Activated CD8-positive, alpha-beta memory T cell treated with anti-CD3 and anti-CD28 coated beads, Interleukin-2, amount 10 ng/mL, durations not matched to agents 7 days and 5 days (primary cell): ENCODE results near the gene AGT. TPM values are rescaled to one million over a fixed set of nuclear protein-coding genes. Genes with fewer than 3 reads are reported as not detected.

Experiments
- ATAC-seq: fragments of 150-1000 bp; cut with Tn5 transposase; one replicate; pipeline ENCODE4 v1.10.0; 2021; ENCODE audit warnings: moderate library complexity
- CTCF ChIA-PET: fragments of 350-600 bp; sonication (Branson Sonifier 250); formaldehyde crosslinking; loops from one replicate; lab custom pipeline; 2021; ENCODE audit warnings: antibody characterized with exemption; lab: Charles Lee
- DNase-seq: peaks from one replicate; pipeline ENCODE4 v3.0.0-alpha.2; 2020
- H3K27ac Mint-ChIP-seq: one replicate; pipeline ENCODE4 v1.8.0; 2021; ENCODE audit warnings: mild to moderate bottlenecking, mixed read lengths
- H3K27me3 Mint-ChIP-seq: one replicate; pipeline ENCODE4 v1.8.0; 2021; ENCODE audit warnings: mixed read lengths
- H3K36me3 Mint-ChIP-seq: one replicate; pipeline ENCODE4 v1.8.0; 2021; ENCODE audit warnings: mild to moderate bottlenecking, mixed read lengths
- H3K4me1 Mint-ChIP-seq: one replicate; pipeline ENCODE4 v1.8.0; 2021; ENCODE audit warnings: mixed read lengths
- H3K4me3 Mint-ChIP-seq: one replicate; pipeline ENCODE4 v1.8.0; 2021; ENCODE audit warnings: mild to moderate bottlenecking, moderate library complexity, mixed read lengths
- H3K9me3 Mint-ChIP-seq: one replicate; pipeline ENCODE4 v1.8.0; 2022; ENCODE audit warnings: low read depth, mixed read lengths
- total RNA-seq, 2 experiments: library from RNA; stranded (reverse); gene quantifications; one replicate each; pipeline ENCODE4 v1.2.3, GENCODE V29; 2021

Gene AGT
- total RNA-seq = not detected

- CTCF ChIA-PET = no interaction called here
- peaks cover 28% of the 10 kb centered on the region for H3K27me3 Mint-ChIP-seq
- H3K4me1 Mint-ChIP-seq = no peaks in the 10 kb centered on the region
- H3K36me3 Mint-ChIP-seq = no peaks in the 10 kb centered on the region
- ATAC-seq = no peak
- H3K4me3 Mint-ChIP-seq = no peak within 1 kb of the TSS
- no peak for DNase-seq
- H3K9me3 Mint-ChIP-seq = peaks cover 3% of the 10 kb centered on the region
- no peak within 1 kb of the TSS for H3K27ac Mint-ChIP-seq
These were observed at the start of gene AGT for GRCh38 chr1:230713915-230714764. AGT (minus strand) TSS chr1:230714122; CDS start chr1:230710823, 3,299 bp downstream.

GRCh38 chr1:230761443-230762167, 47.7 kb upstream of the AGT start:
- Mint-ChIP-seq H3K36me3 (no peaks in the 10 kb centered on the region), H3K4me3 (no peak overlapping the region)
- no peak for ATAC-seq

GRCh38 chr1:230760360-230760827, 46.5 kb upstream of the AGT start:
- H3K4me1 Mint-ChIP-seq = no peaks in the 10 kb centered on the region
- no peaks in the 10 kb centered on the region for H3K36me3 Mint-ChIP-seq
- no peak for ATAC-seq
- no peak overlapping the region for H3K4me3 Mint-ChIP-seq
- no peak overlapping the region for H3K27ac Mint-ChIP-seq
- CTCF ChIA-PET = no interaction called here
- no peak for DNase-seq
- peaks cover 21% of the 10 kb centered on the region for H3K27me3 Mint-ChIP-seq
- no peaks in the 10 kb centered on the region for H3K9me3 Mint-ChIP-seq

More at GRCh38 chr1:230761443-230762167, 47.7 kb upstream of the AGT start:
- Mint-ChIP-seq H3K9me3 (no peaks in the 10 kb centered on the region), H3K4me1 (no peaks in the 10 kb centered on the region), H3K27ac (no peak overlapping the region), H3K27me3 (peaks cover 17% of the 10 kb centered on the region)
- DNase-seq = no peak
- CTCF ChIA-PET = no interaction called here

GRCh38 chr1:230759369-230760065, 45.6 kb upstream of the AGT start:
- no peak for DNase-seq
- H3K9me3 Mint-ChIP-seq = no peaks in the 10 kb centered on the region
- H3K27ac Mint-ChIP-seq = no peak overlapping the region
- H3K4me3 Mint-ChIP-seq = no peak overlapping the region
- peaks cover 21% of the 10 kb centered on the region for H3K27me3 Mint-ChIP-seq
- no peak for ATAC-seq
- no peaks in the 10 kb centered on the region for H3K4me1 Mint-ChIP-seq
- CTCF ChIA-PET = no interaction called here
- H3K36me3 Mint-ChIP-seq = no peaks in the 10 kb centered on the region

- Mint-ChIP-seq H3K27me3 (peaks cover 21% of the 10 kb centered on the region), H3K36me3 (no peaks in the 10 kb centered on the region), H3K27ac (no peak overlapping the region), H3K4me3 (no peak overlapping the region), H3K4me1 (no peaks in the 10 kb centered on the region), H3K9me3 (no peaks in the 10 kb centered on the region)
- ATAC-seq (no peak), DNase-seq (no peak)
- CTCF ChIA-PET = no interaction called here
These were observed 44.9 kb upstream of the AGT start for GRCh38 chr1:230758709-230759368.

GRCh38 chr1:230757856-230758708, 44.2 kb upstream of the AGT start:
- no peak for ATAC-seq
- Mint-ChIP-seq H3K9me3 (no peaks in the 10 kb centered on the region), H3K4me1 (no peaks in the 10 kb centered on the region), H3K27me3 (peaks cover 21% of the 10 kb centered on the region), H3K27ac (no peak overlapping the region), H3K4me3 (no peak overlapping the region), H3K36me3 (no peaks in the 10 kb centered on the region)
- no peak for DNase-seq
- CTCF ChIA-PET = no interaction called here

- no peak overlapping the region for H3K27ac Mint-ChIP-seq
- no peak for DNase-seq
- CTCF ChIA-PET = no interaction called here
- no peaks in the 10 kb centered on the region for H3K36me3 Mint-ChIP-seq
- H3K9me3 Mint-ChIP-seq = no peaks in the 10 kb centered on the region
- H3K4me3 Mint-ChIP-seq = no peak overlapping the region
- no peaks in the 10 kb centered on the region for H3K4me1 Mint-ChIP-seq
- ATAC-seq = no peak
- peaks cover 10% of the 10 kb centered on the region for H3K27me3 Mint-ChIP-seq
These were observed 40.9 kb upstream of the AGT start for GRCh38 chr1:230754796-230755195.

GRCh38 chr1:230753586-230754251, 39.8 kb upstream of the AGT start:
- no peak overlapping the region for H3K27ac Mint-ChIP-seq
- H3K4me1 Mint-ChIP-seq = no peaks in the 10 kb centered on the region
- CTCF ChIA-PET = no interaction called here
- no peaks in the 10 kb centered on the region for H3K36me3 Mint-ChIP-seq
- H3K27me3 Mint-ChIP-seq = peaks cover 8% of the 10 kb centered on the region
- DNase-seq = no peak
- H3K9me3 Mint-ChIP-seq = no peaks in the 10 kb centered on the region
- H3K4me3 Mint-ChIP-seq = no peak overlapping the region
- ATAC-seq = no peak

GRCh38 chr1:230753191-230753585, 39.3 kb upstream of the AGT start:
- peaks cover 8% of the 10 kb centered on the region for H3K27me3 Mint-ChIP-seq
- CTCF ChIA-PET = no interaction called here
- H3K9me3 Mint-ChIP-seq = no peaks in the 10 kb centered on the region
- no peak for ATAC-seq
- H3K4me1 Mint-ChIP-seq = no peaks in the 10 kb centered on the region
- no peak overlapping the region for H3K27ac Mint-ChIP-seq
- no peak overlapping the region for H3K4me3 Mint-ChIP-seq
- no peak for DNase-seq
- no peaks in the 10 kb centered on the region for H3K36me3 Mint-ChIP-seq

- Mint-ChIP-seq H3K9me3 (no peaks in the 10 kb centered on the region), H3K27ac (no peak overlapping the region), H3K36me3 (no peaks in the 10 kb centered on the region), H3K27me3 (peaks cover 8% of the 10 kb centered on the region), H3K4me3 (no peak overlapping the region), H3K4me1 (no peaks in the 10 kb centered on the region)
- ATAC-seq (no peak), DNase-seq (no peak)
- CTCF ChIA-PET = no interaction called here
These were observed 38.5 kb upstream of the AGT start for GRCh38 chr1:230752407-230752806.

- Mint-ChIP-seq H3K9me3 (no peaks in the 10 kb centered on the region), H3K4me1 (no peaks in the 10 kb centered on the region), H3K4me3 (no peak overlapping the region), H3K36me3 (no peaks in the 10 kb centered on the region), H3K27ac (no peak overlapping the region), H3K27me3 (peaks cover 4% of the 10 kb centered on the region)
- DNase-seq (no peak), ATAC-seq (no peak)
- CTCF ChIA-PET = no interaction called here
These were observed 37.2 kb upstream of the AGT start for GRCh38 chr1:230750986-230751625.

- Mint-ChIP-seq H3K36me3 (no peaks in the 10 kb centered on the region), H3K4me1 (no peaks in the 10 kb centered on the region), H3K9me3 (no peaks in the 10 kb centered on the region), H3K27me3 (peaks cover under 1% of the 10 kb centered on the region), H3K4me3 (no peak overlapping the region), H3K27ac (no peak overlapping the region)
- CTCF ChIA-PET = no interaction called here
- DNase-seq (no peak), ATAC-seq (no peak)
These were observed 36.7 kb upstream of the AGT start for GRCh38 chr1:230750576-230750975.
